Uterus (tissue), 4 donors: ENCODE results near the gene ISOC2. TPM values are rescaled to one million over a fixed set of nuclear protein-coding genes. Genes with fewer than 3 reads are reported as not detected.

Experiments
- DNase-seq, 2 donors: peaks; one replicate each; pipeline ENCODE4 v3.0.0-alpha.2; 2019 to 2020
- H3K27ac ChIP-seq, 2 donors: fragments of 200-600 bp; sonication (generic); 1 replicate in 1 of 2; 2 replicates in 1 of 2; pipeline ENCODE4 v1.5.1; 2016 to 2018
- H3K27me3 ChIP-seq, 2 donors: fragments of 200-600 bp; sonication (generic); one replicate each; pipeline ENCODE4 v1.5.1; 2018 to 2019; ENCODE audit warnings: control low read depth in 1 of 2
- H3K36me3 ChIP-seq, 2 donors: fragments of 200-600 bp; sonication (generic); one replicate each; pipeline ENCODE4 v1.5.1; 2019; ENCODE audit warnings: control low read depth in 1 of 2
- H3K4me1 ChIP-seq, 2 donors: fragments of 200-600 bp; sonication (generic); one replicate each; pipeline ENCODE4 v1.5.1; 2018 to 2019; ENCODE audit warnings: control low read depth in 1 of 2
- H3K4me3 ChIP-seq, 2 donors: fragments of 200-600 bp; sonication (generic); 1 replicate in 1 of 2; 2 replicates in 1 of 2; pipeline ENCODE4 v1.5.1; 2018 to 2019; ENCODE audit warnings: mild to moderate bottlenecking in 1 of 2
- H3K9me3 ChIP-seq, 2 donors: fragments of 200-600 bp; sonication (generic); one replicate each; pipeline ENCODE4 v1.5.1; 2019; ENCODE audit warnings: control low read depth in 1 of 2
- CTCF ChIP-seq, 4 experiments: fragments of 200-600 bp in 2 of 4; fragments of 450-650 bp in 2 of 4; sonication (generic) in 2 of 4; IDR thresholded peaks; one replicate each; pipeline ENCODE4 v1.5.1; 2016 to 2019; ENCODE audit warnings: antibody characterized with exemption in 4 of 4, mild to moderate bottlenecking in 2 of 4, moderate library complexity in 1 of 4
- POLR2A ChIP-seq, 2 donors: fragments of 450-650 bp; IDR thresholded peaks; one replicate each; pipeline ENCODE4 v1.6.1; 2016; ENCODE audit warnings: antibody characterized with exemption in 2 of 2, mild to moderate bottlenecking in 1 of 2, moderate library complexity in 1 of 2
- intact Hi-C: fragments of 100-400 bp; cut with DNase I; formaldehyde crosslinking; loops from one replicate; pipeline ENCODE4 v1.15.1; 2023; ENCODE audit warnings: low total_unique reads
- total RNA-seq, 4 donors: library from RNA; depleted of rRNA in 3 of 4; stranded (reverse); fragments of >200 nt in 3 of 4; gene quantifications; one replicate each; pipeline versions ENCODE4 v1.1.0 to v1.2.4, GENCODE V29; 2014 to 2023
- donor health status: DM: yes; HTN: yes; CAD: no.

The ISOC2 gene
- total RNA-seq, 4 donors from 2014 or later = 1.2 to 78.6 (median 23.8) TPM

- peak overlapping the region; percentile 96 to 99 for H3K27ac ChIP-seq
- intact Hi-C loops = no loop called here
Measured at GRCh38 chr19:55493645-55494171, 32.3 kb upstream of the ISOC2 start.

GRCh38 chr19:55493052-55493644 lies 31.7 kb upstream of the ISOC2 start:
- no peaks in the 10 kb centered on the region for H3K9me3 ChIP-seq
- H3K4me3 ChIP-seq = peak overlapping the region; percentile 34 to 36
- DNase-seq = peak; percentile 77 to 86
- intact Hi-C loops = no loop called here
- no peaks in the 10 kb centered on the region for H3K36me3 ChIP-seq
- no peaks in the 10 kb centered on the region for H3K27me3 ChIP-seq
- TF ChIP-seq POLR2A (IDR thresholded peaks at IDR 0.05) (peak; percentile 10 to 46), CTCF (IDR thresholded peaks at IDR 0.05) (no peak)
- peaks cover 0 to 8% of the 10 kb centered on the region in 2 donors for H3K4me1 ChIP-seq
- H3K27ac ChIP-seq = peak overlapping the region; percentile 96 to 99

More at GRCh38 chr19:55493645-55494171, 32.3 kb upstream of the ISOC2 start:
- Histone ChIP-seq H3K36me3 (no peaks in the 10 kb centered on the region), H3K4me1 (peaks cover 0 to 8% of the 10 kb centered on the region in 2 donors), H3K9me3 (no peaks in the 10 kb centered on the region), H3K4me3 (peak overlapping the region; percentile 34 to 36), H3K27me3 (no peaks in the 10 kb centered on the region)
- no peak for TF ChIP-seq POLR2A (IDR thresholded peaks at IDR 0.05)
- TF ChIP-seq CTCF (IDR thresholded peaks at IDR 0.05) = no peak
- DNase-seq = peak in 1 of 2 donors; percentile 43

- intact Hi-C loops = no loop called here
- no peak overlapping the region for H3K4me3 ChIP-seq
- no peaks in the 10 kb centered on the region for H3K9me3 ChIP-seq
- H3K36me3 ChIP-seq = no peaks in the 10 kb centered on the region
- H3K27ac ChIP-seq = peak overlapping the region; percentile 96 to 99
- H3K4me1 ChIP-seq = peaks cover under 1 to 8% of the 10 kb centered on the region in 2 donors
- peak; percentile 47 to 54 for DNase-seq
- TF ChIP-seq POLR2A (IDR thresholded peaks at IDR 0.05) (no peak), CTCF (IDR thresholded peaks at IDR 0.05) (no peak)
- no peaks in the 10 kb centered on the region for H3K27me3 ChIP-seq
Measured at GRCh38 chr19:55492362-55492944, 31.0 kb upstream of the ISOC2 start.

- intact Hi-C loops = no loop called here
- Histone ChIP-seq H3K27me3 (no peaks in the 10 kb centered on the region), H3K36me3 (no peaks in the 10 kb centered on the region), H3K9me3 (no peaks in the 10 kb centered on the region), H3K4me3 (no peak overlapping the region), H3K27ac (peak overlapping the region; percentile 96 to 99), H3K4me1 (peaks cover 8% of the 10 kb centered on the region in 2 donors)
- peak; percentile 67 to 69 for DNase-seq
- no peak for TF ChIP-seq POLR2A (IDR thresholded peaks at IDR 0.05)
- TF ChIP-seq CTCF (IDR thresholded peaks at IDR 0.05) = no peak
Measured at GRCh38 chr19:55491546-55492360, 30.3 kb upstream of the ISOC2 start.
